Activated gamma-delta T cell treated with anti-CD3 and anti-CD28 coated beads, Interleukin-2, amount 50 U/mL, for 16 hours (primary cell): ENCODE results near the gene RANBP3L.
A peak's percentile ranks its signal among the peaks of the same experiment; 100 is the strongest.

Experiments used
- DNase-seq: peaks from one replicate; pipeline ENCODE4 v3.0.0-alpha.2; 2020; ENCODE audit warnings: low read depth

The RANBP3L gene

DNA sequence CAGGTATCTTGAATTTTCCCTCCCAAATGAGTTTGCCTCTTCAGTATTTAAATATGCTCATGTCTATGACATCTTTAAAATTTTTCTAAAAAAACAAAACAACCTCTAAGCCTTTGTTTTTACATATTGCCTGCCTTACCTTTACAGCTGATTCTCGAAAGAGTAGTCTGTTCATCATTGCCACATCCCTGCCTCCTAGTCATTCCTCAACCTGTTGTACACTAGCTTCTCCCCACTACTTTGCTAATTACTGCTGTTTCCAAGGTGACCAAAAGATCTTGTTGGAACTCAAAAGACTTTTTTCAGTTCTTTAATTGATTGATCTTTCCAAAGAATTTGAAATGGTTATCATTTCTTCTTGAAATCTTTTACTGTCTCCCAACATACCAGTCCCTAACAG is 58.0 kb downstream of the RANBP3L start:
- DNase-seq: no peak

DNA sequence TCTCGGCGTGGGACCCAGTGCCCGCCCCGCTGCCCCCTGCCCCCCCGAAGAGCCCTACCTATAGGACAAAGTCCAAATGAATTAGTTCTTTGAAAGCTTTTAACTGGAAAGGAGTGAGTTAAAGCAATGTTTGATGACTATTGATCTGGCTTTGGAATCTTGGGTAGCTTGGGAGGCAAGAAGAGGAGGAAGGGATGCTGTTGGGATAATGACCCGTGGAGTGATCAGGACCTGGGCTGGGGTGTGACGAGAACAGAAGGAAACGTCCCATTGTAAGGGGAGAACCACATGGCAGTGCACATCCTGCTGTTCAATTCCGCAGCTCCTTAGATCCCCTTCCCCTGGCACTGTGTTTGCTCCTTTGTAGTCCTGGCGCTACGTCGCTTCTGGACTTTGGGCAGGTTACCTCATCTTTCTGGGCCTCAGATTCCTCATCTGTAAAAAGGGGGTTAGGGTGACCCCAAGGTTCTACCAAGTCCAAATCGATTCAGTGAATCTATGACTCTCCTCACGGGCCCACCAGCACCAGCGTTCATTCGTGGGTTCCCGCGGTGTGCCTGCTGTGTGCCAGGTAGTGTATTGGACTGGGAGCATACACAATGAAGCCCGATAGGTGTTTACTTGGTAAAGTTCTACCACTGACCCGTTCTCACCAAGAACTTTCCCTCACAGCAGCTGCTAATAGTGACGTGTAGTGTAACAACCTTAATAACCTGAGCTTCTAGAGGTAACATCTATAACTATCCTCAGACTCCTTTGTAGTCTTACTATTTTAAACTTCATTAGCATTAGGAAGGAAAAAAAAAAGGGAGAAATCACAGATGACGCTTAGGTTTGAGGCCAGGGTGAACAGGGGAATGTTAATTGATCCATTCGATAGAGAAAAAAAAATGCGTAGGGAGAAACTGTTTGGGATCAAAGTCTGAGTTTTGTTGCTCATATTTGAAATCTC is 58.9 kb downstream of the RANBP3L start:
- no peak for DNase-seq

DNA sequence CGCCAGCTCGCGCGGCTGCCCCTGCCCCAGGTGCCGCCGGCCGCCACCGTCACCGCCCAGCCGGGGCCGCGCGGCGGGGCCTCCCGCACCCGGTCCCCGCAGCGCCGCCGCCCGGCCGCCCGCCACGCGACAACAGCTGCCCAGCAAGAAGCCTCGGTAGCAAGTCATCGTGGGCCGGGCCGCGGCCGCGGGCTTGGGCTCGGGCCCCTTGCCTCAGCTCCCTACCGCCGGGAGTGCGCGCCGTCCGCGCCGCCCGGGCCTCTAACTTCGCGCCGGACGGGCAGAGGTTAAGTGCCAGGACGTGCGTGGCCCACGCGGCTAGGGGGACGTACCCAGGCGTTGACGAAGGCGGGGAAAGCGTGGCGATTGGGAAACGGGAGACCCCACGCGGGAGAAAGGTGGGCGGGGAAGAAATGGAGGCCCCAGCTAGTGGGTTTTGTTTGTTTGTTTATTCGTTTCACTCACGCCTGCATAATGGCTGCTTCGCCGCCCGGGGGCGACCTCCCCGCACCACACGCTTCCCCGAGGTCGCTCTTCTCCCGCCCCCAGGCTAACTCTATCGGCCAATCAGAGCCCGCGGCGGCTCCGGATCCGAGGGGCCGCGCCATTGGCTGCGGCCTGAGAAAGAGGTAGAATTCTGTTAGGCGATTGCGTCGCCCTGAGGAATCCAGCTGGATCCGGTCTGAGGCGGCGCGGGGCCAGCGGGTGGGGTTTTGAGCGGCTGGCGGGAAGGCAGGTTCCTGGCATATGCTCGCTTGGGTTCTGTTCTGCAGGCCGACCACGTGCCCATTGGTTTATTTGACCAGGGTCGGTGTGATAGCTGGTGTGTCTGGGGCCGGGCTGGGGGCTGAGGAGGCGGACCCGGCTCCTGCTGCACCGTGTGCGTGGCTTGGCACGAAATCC is 59.8 kb downstream of the RANBP3L start, which contains the start of gene NADK2:
Gene NADK2, minus strand, starts transcription at position 295 of the 903 bp plus-strand sequence. Its CDS starts 127 bp downstream, at position 168.
- peak; percentile 86 for DNase-seq

DNA sequence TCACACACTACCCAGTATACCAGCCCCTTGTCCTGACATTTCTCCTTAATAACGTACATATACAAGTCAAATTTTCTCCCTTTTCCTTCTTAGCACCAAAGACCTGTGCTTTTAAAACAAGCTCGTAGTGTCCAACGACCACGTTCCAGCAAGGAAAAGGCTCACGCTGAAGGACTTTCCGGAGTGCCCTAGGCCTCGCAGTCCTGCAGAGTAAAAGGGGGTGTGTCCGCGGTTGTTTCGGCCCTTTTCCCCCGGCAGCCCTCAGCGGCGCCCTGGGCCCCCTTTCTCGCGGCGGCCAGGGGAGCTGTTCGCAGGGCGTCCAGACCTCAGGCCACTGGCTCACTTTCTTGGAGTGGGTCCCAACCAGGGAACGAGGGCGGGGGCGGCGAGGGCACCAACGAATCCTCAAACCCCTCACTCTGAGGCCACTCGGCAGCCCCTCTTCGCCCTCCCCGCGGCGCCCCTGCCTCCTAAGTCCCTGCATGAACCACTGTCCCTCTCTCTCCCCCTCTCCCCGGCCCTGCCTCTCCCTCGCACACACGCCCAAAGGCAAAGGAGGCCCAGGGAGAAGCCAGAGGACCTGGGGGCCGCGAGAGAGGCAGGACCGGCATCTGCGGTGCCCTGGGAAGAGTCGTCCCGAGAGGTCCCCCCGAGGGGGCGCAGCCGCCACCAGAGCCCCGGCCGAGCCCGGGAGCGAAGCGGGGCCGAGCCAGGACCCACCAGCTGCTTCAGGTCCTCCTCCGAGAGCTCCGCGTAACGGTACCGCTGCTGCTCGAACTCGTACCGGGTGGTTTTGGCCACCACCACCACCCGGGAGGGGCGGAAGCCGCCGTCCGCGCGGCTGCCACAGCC is 60.7 kb downstream of the RANBP3L start:
- DNase-seq: peak; percentile 15

DNA sequence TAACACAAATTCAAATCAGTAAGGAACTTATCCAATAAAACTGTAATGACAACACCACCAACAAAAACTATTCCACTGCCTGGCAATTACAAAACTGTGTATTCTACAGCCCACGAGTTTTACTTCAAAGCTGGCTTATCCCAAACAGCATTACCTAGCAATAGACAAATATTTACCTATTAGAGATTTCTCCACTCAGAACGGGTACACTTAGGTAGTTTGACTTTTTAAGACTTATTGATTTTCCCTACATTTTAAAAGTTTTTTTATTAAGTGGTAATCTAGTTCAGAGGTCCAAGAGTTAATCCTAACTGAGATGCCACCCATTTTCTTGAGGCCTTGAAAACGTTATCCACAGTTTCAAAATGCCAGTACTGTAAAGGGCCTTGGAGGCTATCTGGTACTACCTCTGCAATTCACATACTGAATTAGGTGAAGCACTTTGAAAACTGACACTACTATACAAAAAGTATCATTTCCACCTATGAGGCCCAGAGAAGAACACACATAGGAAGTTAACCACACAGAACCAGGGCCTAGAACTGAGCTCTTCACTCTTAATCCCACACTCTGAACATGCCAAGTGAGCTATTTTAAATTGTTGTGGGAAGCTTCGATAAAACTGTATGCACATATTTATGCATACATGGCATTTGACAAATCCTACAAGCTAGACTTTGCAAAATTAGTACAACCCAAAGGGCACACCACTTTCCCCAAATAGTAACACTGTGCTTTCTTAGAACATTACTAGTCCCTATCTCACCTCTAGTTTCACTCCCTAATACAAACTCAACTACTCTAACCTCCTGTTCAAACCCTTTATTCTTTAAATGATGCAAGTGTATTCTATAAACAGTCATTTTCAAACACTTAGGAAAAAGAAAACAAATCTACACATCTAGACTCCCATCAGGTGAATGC is 62.1 kb downstream of the RANBP3L start:
- DNase-seq: no peak

DNA sequence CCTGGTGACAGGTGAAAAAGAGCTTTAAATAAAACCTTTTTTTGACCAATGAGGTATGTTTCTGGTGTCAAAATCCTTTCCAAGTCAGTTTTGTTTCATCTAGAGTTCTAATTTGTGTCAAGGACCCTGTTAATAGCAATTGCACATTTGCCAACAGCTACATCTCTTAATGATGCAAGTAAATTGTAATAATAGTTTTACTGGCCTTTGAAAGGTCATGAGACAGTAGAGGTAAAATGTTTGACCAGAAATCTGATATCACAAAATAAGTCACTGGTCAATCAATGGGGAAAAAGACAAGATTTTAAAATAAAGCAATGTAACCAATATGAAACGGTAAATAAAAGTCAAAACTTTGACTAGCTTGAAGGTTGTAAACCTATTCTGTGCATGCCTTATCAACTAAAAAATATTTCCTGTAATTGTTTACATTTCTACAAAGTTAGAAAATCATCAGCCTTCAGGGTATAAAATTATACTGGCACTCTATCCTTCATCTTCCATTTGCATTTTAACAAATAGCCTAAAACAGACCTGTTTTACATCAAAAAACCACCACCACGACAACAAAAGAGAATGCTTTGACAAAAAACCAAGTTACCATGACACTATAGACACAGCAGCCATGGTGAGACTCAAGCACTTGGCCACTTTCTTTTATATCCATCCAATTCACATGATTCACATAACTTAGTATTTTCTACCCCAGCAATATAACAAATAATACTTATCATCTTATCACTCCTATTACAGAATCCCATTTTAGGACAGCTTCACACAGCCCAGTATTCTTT is 63.0 kb downstream of the RANBP3L start:
- no peak for DNase-seq

DNA sequence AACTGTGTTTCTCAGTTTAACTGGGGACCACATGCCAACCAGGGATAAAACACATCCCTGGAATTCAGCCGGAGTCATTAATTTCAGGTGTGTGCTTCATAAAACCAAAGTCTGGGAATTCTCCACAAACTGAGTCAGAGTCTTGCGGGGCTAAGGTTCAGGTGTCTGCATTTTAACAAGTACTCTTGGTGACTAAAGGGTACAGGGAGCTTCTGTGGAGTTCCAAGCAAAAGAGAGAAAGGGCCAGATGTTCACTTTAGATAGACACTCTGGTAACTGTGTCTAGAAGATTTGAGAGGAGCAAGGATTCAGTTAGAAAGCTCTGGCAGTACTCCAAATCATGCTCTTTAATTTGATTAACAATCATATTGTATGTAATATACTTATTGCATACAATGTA is 64.0 kb downstream of the RANBP3L start:
- DNase-seq: no peak

DNA sequence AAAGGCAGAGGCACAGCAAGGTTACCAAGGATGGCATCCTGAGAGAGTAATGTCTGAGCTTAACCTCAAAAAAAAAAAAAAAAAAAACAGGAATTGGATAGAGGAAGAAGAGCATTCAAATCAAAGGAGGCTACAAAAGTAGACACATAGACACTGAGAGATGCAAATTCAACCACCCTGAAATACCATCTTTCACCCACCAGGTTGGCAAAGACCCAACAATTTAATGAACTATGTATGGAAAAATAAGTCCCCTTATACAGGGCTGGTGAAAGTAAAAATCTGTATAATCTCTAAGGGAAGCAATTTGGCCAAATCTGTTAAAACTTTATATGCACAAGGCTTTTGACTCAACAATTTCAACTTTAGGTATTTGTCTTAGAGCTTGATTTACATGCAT is 64.9 kb downstream of the RANBP3L start:
- no peak for DNase-seq

DNA sequence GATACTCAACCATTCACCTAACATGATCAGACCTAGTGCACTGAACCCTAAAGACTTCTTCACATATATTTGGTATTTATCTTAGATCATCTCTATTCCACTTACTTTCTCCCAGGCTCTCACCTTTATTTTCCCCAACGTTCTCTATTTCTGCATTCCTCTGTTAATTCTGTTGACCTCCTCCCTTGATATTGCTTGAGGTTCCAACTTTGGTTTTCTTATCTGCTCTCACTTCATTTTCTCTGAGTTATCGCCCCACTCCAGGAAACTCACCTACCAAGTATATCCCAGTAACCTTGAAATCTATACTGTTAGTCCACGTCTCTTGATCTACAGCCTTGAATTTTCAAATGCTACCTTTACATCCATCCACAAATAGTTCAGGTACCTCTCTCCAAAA is 69.2 kb downstream of the RANBP3L start:
- DNase-seq: no peak

DNA sequence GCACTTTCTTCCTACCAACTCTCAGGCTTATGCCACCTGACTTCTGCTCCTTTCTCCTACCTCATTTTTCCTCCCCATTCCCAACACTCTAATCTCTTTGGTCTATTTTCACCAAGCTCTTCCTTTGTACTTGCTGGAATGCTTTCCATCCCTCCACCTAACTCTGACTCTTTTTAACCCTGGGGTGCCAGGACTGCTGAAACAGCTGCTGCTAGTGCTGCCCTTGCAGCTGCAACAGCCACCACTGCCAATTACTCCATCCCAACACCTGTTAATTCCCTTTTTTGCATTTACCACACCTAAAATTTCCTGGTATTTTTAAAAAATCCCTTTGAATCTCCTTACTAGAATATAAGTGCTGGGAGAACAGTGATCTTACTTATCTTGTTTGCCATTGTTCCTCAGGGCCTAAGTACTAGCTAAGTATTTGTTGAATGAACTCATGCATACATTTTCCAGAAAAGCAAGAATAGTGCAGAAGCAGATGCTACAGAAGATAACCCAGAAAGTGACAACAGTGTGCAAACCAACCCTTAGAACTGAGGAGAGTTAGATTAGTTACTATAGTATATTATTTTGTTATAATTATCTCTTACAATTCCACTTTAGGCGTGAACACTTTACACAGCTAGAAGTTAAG is 71.4 kb downstream of the RANBP3L start:
- no peak for DNase-seq

DNA sequence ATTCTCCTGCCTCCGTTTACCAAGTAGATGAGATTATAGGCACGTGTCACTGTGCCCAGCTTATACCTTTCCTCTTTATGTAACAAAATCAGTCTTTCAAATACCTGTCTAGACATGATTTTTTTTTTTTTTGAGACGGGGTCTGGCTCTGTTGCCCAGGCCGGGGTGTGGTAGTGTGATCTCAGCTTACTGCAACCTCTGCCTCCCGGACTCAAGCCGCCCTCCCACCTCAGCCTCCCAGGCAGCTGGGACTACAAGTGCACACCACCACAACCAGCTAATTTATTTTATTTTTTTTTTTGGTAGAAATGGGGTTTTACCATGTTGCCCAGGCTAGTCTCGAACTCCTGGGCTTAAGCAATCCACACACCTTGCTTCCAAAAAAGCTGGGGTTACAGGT is 73.2 kb downstream of the RANBP3L start:
- no peak for DNase-seq

DNA sequence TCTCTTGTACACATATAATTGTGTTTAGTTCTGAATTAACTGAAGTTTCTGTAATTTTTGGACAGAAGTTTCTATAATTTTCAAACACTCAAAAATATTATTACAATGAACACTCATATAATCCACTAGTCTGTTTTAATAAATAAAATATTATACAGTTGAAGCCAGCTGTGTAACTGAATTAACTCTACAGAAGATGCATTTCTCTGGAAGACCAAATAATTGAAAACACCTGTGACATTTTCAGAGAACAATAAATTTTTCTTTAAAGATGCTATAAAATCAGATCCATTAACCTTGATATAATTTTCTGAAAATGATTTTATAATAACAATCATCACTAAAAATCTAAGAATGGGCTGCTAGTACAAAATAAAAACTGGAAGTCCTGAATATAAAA is 74.7 kb downstream of the RANBP3L start:
- no peak for DNase-seq

DNA sequence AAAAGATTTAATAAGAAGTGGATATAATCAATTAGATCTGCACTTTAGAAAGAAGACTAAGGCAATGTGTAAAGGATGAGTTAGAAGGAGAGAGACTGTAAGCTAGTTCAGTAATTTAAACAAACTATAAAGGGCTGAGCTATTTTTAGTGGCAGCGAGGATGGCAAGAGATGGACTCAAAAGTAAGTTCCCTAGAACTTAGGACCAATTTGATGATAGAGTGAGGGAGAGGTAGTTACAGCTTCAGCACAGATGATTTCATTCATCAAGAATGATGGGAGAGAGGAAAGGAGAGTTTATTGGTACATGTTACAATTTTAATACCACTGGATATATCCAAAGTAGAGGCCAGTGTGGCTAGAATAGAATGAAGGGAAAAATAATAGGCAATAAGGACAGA is 79.1 kb downstream of the RANBP3L start:
- no peak for DNase-seq

DNA sequence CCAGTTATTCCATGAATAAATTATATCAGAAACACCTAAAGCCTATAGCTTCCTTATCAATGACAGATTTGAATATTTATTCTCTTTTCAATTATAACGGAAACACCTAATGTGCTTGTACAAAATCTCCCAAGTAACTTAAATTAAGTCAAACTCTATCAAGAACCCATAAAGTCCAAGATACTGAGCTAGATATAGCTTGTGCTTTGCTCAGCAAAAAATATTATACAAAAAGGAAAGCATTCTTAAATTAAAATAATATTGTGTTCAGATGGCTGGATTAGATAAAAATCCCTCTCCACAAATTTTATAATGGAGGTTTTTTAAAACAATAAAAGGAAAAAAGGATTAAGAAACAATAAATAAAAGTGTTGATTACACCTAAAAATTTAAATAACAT is 83.7 kb downstream of the RANBP3L start:
- no peak for DNase-seq

DNA sequence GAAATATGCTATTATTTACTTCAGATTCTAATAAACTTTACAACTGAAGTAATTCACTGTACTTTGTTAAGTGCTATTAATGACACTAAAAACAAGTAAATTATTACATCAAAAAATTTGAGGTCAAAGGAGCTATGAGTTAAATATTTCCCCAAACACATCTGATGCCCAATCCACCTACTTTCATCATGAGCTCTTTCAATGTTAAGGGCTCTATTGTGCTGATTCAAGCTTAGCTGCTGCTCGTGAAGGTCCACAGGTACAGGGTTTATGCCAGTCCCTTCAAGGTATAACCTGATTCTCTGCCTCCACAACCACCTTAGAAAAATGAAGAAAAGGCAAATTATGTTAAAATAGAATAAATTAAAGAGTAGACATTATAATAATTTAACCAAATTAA is 84.1 kb downstream of the RANBP3L start:
- no peak for DNase-seq

DNA sequence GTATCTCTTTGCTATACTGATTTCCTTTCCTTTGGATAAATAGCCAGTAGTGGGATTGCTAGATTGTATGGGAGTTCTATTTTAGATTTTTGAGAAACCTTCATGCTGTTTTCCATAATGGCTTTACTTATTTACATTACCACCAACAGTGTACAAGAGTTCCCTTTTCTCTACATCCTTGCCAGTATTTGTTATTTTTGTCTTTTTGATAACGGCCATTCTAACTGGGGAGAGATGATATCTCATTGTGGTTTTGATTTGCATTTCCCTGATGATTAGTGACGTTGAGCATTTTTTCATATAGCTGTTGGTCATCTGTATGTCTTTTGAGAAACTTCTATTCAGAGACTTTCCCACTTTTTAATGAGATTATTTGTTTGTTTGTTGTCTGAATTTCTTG is 85.8 kb downstream of the RANBP3L start:
- no peak for DNase-seq

DNA sequence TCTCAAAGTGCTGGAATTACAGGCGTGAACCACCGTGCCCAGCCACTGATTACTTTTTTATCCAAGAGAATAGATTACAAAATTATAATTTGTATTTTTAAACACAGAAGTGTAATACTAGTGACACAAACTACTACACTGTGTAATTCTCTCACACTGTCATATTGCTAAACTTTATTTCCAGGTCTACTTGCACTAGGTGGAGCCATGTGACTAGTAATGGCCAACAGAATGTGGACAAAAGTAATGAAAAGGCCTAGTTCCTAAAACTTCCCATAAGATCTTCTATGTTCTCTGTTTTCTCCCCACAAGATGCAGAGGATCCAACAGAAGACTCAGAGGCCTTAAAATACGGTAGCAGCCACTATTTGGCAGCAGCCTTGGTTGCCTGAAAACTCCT is 87.3 kb downstream of the RANBP3L start:
- no peak for DNase-seq

DNA sequence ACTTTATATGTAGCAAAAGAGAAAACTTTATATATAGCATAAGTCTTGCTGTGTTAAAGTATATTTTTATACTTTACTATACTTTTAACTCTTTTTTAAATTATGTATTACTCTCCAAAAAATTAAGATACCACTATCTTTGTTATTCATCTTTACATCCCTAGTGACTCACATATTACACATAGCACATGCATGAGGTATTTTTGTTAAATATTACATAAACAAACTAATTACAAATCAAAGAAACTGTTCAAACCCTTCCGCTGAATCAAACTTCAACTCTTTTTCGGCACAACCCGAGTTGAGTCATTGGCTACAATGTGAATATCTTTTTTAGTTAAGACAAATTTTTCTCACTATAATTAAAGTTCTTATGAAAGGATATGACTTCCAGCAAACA is 92.0 kb downstream of the RANBP3L start:
- no peak for DNase-seq

DNA sequence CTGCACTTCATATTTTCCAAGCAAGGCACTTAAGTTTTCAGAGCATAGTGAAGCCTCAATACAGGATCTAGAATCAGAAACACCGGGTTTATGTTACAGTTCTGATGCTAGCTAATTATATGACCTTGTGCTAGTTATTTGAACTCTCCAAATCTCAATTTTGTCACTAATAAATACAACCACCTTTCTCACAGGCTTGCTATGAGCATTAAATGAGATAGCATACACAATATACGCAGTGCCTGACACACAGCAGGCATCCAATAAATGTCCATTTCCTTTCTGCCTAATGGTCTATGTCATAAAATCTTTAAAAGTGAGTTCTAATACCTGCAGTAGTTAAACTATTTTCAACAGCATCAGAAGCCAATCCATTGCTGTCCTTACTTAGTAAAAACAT is 92.9 kb downstream of the RANBP3L start:
- DNase-seq: no peak

DNA sequence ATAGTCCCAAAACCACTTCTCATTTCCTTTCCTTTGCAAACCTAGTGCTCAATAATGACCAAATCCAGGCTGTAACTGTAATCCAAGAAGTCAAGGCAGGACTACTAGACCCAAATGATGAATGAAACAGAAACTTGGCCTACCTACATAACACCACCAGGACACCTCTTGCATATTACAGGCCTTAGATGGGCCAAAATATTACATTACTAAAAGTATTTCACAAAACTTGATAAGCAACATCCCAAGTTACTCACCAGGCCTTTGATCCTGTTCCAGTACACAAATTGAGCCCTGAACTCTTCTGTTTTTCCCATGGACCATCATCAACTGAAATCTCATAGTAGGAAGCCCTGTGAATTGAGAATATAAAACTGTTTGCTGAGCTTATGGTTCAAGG is 94.8 kb downstream of the RANBP3L start:
- DNase-seq: no peak
